Measurements from ENCODE around the gene TMEM232.
A peak's percentile ranks its signal among the peaks of the same experiment; 100 is the strongest.

TMEM232 gene

DNA sequence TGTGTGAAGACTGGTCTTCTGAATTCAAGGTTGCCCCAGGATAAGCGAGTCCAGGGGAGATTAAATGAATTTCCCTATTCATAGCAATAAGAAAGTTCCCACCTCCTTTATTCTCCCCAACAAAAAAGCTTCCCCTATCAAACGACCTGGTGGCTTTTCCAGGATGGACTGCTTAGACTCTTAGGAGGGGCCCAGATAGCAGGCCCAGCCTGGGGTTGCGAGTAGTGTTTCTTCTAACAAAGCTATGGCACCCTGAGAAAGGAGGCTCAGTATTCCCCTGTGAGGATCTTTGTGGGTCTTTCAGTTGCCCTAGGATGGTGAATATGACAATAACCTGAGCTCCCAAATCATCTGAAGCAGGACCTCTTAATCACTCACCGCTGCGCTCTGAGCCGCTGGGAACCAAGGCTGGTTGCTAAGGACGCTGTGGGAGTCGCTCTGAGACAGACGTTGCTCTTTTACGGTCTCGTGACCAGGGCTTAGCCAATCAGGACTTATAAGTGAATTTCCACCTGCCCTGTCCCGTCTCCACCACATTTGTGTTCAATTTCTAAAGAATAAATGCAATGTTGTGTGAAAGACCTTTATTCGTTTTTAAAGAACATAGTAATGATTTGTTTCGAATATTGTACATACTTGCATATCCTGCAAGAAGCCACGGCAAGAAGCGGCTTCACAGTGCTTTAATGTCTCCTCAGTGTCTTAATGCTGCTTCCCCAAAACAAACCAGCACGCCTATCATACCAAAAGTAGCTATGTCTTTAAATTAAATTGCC is at the start of gene TMEM232:
TMEM232 (minus strand) TSS at position 423 of the 776 bp plus-strand sequence. CDS start 59,319 bp downstream, outside the sequence.
- Histone ChIP-seq H3K36me3 (ENCODE audit: insufficient read depth, low read length) (no peaks in the 10 kb centered on the region), H3K4me3 (ENCODE audit: low read depth, low read length, poor library complexity, severe bottlenecking) (peak within 1 kb of the TSS; percentile 62), H4K20me1 (ENCODE audit: insufficient read depth, low read length) (no peaks in the 10 kb centered on the region), H3K79me2 (ENCODE audit: insufficient read depth, low read length) (no peaks in the 10 kb centered on the region), H2AFZ (ENCODE audit: low read length) (peak within 1 kb of the TSS; percentile 76), H3K4me1 (ENCODE audit: insufficient read depth, low read length, severe bottlenecking) (peaks cover 21% of the 10 kb centered on the region), H3K9me2 (ENCODE audit: low read depth, low read length) (no peaks in the 10 kb centered on the region), H3K27ac (ENCODE audit: low read depth, low read length, poor library complexity, severe bottlenecking) (peak within 1 kb of the TSS; percentile 55), H3K27me3 (ENCODE audit: insufficient read depth, low read length) (no peaks in the 10 kb centered on the region), H3K9ac (ENCODE audit: low read length) (peak within 1 kb of the TSS; percentile 57), H3K9me3 (ENCODE audit: low read length) (no peaks in the 10 kb centered on the region), H3F3A (ENCODE audit: insufficient read depth, low read length) (no peaks in the 10 kb centered on the region; the same call in 1 of the 2 replicates), H3K4me2 (ENCODE audit: low read length) (peak within 1 kb of the TSS; percentile 79)
- no peak for TF ChIP-seq EZH2 (IDR thresholded peaks at IDR 0.05; ENCODE audit: borderline replicate concordance, low read length)
- TF ChIP-seq, protein P1, sequence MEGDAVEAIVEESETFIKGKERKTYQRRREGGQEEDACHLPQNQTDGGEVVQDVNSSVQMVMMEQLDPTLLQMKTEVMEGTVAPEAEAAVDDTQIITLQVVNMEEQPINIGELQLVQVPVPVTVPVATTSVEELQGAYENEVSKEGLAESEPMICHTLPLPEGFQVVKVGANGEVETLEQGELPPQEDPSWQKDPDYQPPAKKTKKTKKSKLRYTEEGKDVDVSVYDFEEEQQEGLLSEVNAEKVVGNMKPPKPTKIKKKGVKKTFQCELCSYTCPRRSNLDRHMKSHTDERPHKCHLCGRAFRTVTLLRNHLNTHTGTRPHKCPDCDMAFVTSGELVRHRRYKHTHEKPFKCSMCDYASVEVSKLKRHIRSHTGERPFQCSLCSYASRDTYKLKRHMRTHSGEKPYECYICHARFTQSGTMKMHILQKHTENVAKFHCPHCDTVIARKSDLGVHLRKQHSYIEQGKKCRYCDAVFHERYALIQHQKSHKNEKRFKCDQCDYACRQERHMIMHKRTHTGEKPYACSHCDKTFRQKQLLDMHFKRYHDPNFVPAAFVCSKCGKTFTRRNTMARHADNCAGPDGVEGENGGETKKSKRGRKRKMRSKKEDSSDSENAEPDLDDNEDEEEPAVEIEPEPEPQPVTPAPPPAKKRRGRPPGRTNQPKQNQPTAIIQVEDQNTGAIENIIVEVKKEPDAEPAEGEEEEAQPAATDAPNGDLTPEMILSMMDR (IDR thresholded peaks at IDR 0.05; ENCODE audit: low read length): no peak

- no peaks in the 10 kb centered on the region for H3K27me3 ChIP-seq (ENCODE audit: insufficient read depth, low read length)
- no peaks in the 10 kb centered on the region for H3K9me3 ChIP-seq (ENCODE audit: low read length)
- H3K4me1 ChIP-seq (ENCODE audit: insufficient read depth, low read length, severe bottlenecking): no peaks in the 10 kb centered on the region
- no peaks in the 10 kb centered on the region for H4K20me1 ChIP-seq (ENCODE audit: insufficient read depth, low read length)
- TF ChIP-seq, protein P1 (IDR thresholded peaks at IDR 0.05; ENCODE audit: low read length): no peak
- no peak for TF ChIP-seq EZH2 (IDR thresholded peaks at IDR 0.05; ENCODE audit: borderline replicate concordance, low read length)
- no peaks in the 10 kb centered on the region for H3K36me3 ChIP-seq (ENCODE audit: insufficient read depth, low read length)
- H2AFZ ChIP-seq (ENCODE audit: low read length): no peak overlapping the region
- no peaks in the 10 kb centered on the region for H3F3A ChIP-seq (ENCODE audit: insufficient read depth, low read length)
- H3K27ac ChIP-seq (ENCODE audit: low read depth, low read length, poor library complexity, severe bottlenecking): no peak overlapping the region
- H3K4me3 ChIP-seq (ENCODE audit: low read depth, low read length, poor library complexity, severe bottlenecking): no peak overlapping the region
- H3K9ac ChIP-seq (ENCODE audit: low read length): no peak overlapping the region
- no peak overlapping the region for H3K4me2 ChIP-seq (ENCODE audit: low read length)
- H3K9me2 ChIP-seq (ENCODE audit: low read depth, low read length): no peaks in the 10 kb centered on the region
- no peaks in the 10 kb centered on the region for H3K79me2 ChIP-seq (ENCODE audit: insufficient read depth, low read length)
Measured at GRCh38 chr5:110770286-110770685, 43.8 kb upstream of the TMEM232 start.

DNA sequence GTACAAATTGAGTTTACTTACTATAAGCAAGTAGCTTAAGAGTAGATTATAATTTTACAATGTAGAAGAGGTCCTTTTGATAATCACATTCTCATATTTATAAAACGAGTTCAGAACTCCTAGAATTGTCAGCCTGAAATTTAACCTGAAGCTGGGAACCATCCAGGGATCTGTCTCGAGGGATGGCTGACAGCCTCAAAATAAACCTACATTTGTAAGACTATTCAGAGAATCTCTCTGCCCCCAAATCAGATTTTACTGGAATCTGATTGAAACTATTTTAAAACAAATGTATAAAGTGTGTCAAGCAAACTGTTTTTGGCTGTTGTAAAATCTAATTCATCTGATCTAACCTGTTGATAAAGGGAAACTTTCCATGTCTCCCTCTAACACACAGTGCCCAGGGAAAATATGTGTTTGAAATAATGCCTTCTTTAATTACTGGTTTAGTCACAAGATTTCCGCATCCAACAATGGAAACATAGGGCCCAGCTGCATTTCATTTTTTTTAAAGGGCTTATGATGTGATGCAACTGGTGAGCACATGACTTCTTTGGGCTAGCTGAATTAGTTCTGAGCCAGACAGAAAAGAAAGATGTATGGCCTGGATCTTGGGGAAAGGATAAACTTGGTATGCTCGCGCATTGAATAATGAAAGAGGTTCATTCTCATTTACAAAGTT is 42.7 kb upstream of the TMEM232 start:
- no peaks in the 10 kb centered on the region for H3K9me3 ChIP-seq (ENCODE audit: low read length)
- H3F3A ChIP-seq (ENCODE audit: insufficient read depth, low read length): no peaks in the 10 kb centered on the region
- no peak overlapping the region for H2AFZ ChIP-seq (ENCODE audit: low read length)
- H3K79me2 ChIP-seq (ENCODE audit: insufficient read depth, low read length): no peaks in the 10 kb centered on the region
- H3K36me3 ChIP-seq (ENCODE audit: insufficient read depth, low read length): peaks cover 3% of the 10 kb centered on the region; the same call in 1 of the 2 replicates
- no peak overlapping the region for H3K4me3 ChIP-seq (ENCODE audit: low read depth, low read length, poor library complexity, severe bottlenecking)
- no peak for TF ChIP-seq EZH2 (IDR thresholded peaks at IDR 0.05; ENCODE audit: borderline replicate concordance, low read length)
- TF ChIP-seq, protein P1 (IDR thresholded peaks at IDR 0.05; ENCODE audit: low read length): no peak
- H3K4me2 ChIP-seq (ENCODE audit: low read length): no peak overlapping the region
- H3K27ac ChIP-seq (ENCODE audit: low read depth, low read length, poor library complexity, severe bottlenecking): no peak overlapping the region
- no peaks in the 10 kb centered on the region for H4K20me1 ChIP-seq (ENCODE audit: insufficient read depth, low read length)
- no peaks in the 10 kb centered on the region for H3K9me2 ChIP-seq (ENCODE audit: low read depth, low read length)
- H3K9ac ChIP-seq (ENCODE audit: low read length): no peak overlapping the region
- H3K4me1 ChIP-seq (ENCODE audit: insufficient read depth, low read length, severe bottlenecking): no peaks in the 10 kb centered on the region
- no peaks in the 10 kb centered on the region for H3K27me3 ChIP-seq (ENCODE audit: insufficient read depth, low read length)

Data from OCI-LY1 (cell line).